ENCODE results near the gene KASH5.

DNA sequence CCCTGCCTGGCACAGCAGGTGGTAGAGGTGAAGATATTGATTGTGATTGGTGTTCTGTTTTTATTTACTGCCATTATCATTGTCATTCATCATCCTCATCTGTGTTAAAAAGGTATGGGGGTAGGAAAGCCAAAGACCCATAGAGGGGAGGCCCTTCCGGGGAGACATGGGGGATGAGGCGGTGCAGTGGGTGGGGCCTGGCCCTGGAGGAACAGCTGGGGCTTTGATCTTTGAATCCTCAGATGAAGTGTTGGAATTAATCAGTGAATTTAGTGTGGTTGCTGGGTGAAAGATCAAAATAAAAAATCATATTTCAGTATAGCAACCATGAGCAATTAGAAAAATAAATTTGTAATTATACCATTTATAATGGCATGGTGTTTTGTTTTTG, 27.8 kb downstream of the KASH5 start:
- TF ChIP-seq ZNF274 (IDR thresholded peaks at IDR 0.05; ENCODE audit: low read depth, low read length): no peak
- TF ChIP-seq YY1 (IDR thresholded peaks at IDR 0.05; ENCODE audit: insufficient read depth, insufficient read length): no peak
- no peak for TF ChIP-seq SUZ12 (IDR thresholded peaks at IDR 0.05; ENCODE audit: extremely low read depth, insufficient read depth, insufficient read length)

Data from NT2/D1 (cell line).